Measurements from ENCODE around the gene SLCO2A1.

Gene SLCO2A1

GRCh38 chr3:133880886-133881455 is 148.8 kb downstream of the SLCO2A1 start:
- no peak for DNase-seq

GRCh38 chr3:133880287-133880686 is 149.4 kb downstream of the SLCO2A1 start:
- no peak for DNase-seq

- no peak for DNase-seq
These were observed 151.2 kb downstream of the SLCO2A1 start for GRCh38 chr3:133878518-133878917.

All from T-helper 9 cell (primary cell).